EL (cell line): ENCODE data around the gene ZNF331.

Experiments used
- DNase-seq: peaks from one replicate; pipeline ENCODE4 v3.0.0-alpha.2; 2016

Gene ZNF331

DNA sequence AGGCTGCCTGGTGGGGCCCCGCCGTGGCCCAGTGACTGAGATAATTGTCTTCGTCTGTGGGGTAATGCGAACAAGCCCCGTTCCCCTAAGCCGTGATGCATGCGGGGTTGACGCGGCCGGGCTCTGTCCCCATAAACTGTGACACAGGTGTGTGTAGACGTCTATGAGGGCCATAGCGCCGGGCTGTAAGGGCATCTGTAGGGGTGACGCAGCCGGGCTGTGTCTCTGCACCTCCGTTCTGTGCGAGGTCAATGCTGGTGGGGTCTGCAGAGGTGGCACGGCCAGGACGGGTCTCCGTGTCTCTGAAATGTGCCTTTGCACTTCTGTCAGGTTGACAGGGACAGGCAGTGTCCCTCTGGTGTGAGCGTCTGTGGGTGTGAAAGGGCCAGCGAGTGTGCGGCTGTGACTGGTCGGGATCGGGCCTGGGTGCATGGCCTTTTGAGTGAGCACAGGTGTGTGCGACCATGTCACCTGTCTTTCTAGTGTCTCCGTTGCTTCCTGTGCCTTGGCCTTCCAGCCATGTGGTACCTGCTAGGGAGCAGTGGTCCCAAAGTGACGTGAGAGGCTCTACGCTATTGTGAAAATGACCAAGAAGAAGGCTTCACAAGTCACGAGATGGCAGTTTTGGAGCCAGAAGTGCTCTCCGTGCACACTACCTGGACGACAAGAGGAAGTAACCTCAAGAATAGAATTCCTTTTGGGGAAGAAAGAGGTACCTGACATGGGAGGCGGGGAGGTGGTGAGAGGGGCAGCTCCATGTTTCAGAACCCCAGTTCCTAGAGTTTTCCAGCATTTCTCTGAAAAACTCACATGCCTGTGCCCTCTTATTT, 16.4 kb upstream of the ZNF331 start:
- DNase-seq = no peak

DNA sequence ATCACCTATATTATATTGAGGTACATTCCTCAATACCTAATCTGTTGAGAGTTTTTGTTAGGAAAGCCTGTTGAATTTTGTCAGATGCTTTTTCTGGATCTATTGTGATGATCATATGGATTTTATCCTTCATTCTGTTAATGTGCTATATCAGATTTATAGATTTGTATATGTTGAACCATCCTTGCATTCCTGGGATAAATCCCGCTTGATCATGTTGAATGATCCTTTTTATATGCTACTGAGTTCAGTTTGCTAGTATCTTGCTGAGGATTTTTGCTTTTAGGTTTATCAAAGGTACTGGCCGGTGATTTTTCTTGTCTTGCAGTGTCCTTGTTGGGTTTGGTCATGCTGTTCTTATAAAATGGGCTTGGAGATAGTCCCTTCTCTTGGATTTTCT, 12.0 kb upstream of the ZNF331 start:
- no peak for DNase-seq

- DNase-seq = no peak
Observed at GRCh38 chr19:53530622-53531021, 7.3 kb upstream of the ZNF331 start.

DNA sequence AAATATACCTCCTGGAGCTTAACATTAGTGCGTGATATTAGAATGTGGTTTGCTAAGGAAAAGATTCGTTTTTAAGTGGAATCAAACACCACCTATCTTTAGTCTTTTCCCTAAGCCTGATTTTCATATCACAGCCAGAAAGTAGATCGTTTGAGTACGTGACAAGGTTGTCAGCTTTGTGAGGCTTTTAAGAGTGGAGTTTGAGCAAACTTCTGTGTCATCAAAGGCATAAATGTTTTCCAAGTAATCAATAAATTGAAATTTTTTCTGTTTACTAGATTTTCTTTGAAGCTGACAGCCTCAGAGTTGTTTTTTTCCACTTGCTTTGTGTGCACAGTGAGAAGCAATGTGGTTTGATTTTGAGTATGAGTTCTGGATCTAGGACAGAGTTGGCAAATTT, 6.5 kb upstream of the ZNF331 start:
- no peak for DNase-seq

GRCh38 chr19:53532362-53532761, 5.6 kb upstream of the ZNF331 start:
- no peak for DNase-seq

DNA sequence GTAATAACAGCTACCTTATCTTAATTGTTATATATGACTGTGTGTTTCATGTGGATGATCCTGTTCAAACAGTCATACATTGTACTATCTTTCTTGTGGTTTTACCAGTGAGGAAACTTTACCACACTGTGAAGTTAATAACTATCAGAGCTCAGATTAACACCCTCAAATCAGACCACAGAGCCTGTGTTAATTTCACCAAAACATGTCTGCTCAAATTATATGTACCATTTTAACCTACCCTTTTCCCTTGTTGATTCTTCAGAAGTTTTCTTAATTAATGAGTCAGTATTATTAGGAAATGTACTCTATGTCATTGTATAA, 1.8 kb upstream of the ZNF331 start:
- no peak for DNase-seq

- DNase-seq = no peak
Observed at GRCh38 chr19:53537121-53537520, 824 bp upstream of the ZNF331 start.

DNA sequence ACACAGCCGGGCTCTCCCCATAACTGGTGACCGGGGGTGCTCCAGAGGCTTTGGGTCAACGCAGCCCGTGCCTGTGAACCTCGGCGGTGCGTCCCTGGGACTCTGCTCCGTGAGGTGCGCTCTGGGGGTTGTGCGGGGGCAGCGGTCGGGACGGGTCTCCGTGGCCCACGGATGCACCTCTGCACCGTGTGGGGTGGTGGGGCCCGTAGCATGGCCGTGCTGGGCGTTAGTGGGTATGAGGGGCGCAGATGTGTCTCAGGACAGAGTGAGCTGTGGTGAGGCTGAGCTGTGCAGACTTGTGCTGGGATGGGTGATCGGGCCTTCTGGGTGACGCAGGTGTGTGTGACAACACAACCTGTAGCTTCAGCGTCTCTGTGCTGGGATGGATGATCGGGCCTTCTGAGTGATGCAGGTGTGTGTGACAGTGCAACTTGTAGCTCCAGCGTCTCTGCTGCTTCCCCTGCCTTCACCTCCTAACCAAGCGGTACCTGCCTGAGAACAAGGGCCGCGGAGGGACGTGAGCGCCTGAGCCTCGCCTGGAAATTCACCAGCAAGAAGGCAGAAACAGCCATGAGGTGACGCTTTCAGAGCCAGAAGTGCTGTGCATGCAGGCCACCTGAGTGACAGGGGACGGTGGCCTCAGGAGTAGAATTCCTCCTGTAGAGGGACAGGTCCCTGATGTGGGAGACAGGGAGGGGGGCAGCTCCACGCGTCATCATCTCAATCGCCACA, 599 bp downstream of the ZNF331 start:
- DNase-seq = no peak

DNA sequence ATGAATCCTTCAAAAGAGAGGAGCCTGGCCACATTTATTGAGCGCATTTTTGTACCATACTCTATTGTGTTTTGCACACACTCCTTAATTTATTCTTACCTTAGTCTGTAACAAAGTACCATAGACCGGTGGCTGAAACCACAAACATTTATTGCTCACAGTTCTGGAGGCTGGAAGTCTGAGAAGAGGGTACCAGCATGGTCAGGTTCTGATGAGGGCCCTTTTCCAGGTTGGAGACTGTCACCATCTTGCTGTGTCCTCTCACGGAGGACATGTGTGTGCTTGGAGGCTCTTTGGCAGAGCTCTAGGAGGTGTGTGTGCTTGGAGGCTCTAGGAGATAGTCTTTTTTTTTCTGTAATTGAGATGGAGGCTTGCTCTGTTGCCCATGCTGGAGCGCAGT, 2.1 kb downstream of the ZNF331 start:
- no peak for DNase-seq

GRCh38 chr19:53541971-53542370, 4.0 kb downstream of the ZNF331 start:
- no peak for DNase-seq

- peak; percentile 94 for DNase-seq
Observed at GRCh38 chr19:53545271-53546065, 7.5 kb downstream of the ZNF331 start.

DNA sequence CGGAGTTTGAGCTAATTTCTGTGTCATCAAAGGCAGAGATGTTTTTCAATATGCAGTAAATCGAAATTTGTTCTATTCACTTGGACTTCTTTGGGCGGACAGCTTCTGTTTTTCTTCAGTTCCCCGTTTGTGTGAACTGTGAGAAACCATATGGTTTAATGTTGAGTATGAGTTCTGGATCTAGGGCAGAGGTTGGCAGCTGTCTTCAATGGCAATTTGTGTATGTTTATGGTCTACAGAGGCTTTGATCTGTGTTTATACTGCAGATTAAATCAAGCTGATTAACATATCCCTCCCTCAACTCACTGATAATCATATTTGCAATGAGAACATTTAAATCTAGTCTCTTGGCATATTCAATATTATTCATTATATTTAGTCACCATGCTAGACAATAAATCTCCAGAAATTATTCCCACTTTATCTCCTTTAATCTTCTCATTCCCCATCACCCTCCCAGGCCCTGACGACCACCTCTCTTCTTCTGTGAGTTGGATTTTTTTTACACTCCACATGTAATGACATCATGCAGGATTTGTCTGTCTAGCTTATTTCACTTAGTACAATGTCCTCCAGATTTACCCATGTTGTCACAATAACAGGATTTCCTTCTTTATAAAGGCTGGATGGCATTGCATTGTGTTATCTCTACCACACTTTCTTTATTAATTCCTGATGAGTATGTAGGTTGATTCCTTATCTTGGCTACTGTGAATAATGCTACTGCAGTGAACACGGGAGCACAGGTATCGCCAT, 9.0 kb downstream of the ZNF331 start:
- DNase-seq = no peak

DNA sequence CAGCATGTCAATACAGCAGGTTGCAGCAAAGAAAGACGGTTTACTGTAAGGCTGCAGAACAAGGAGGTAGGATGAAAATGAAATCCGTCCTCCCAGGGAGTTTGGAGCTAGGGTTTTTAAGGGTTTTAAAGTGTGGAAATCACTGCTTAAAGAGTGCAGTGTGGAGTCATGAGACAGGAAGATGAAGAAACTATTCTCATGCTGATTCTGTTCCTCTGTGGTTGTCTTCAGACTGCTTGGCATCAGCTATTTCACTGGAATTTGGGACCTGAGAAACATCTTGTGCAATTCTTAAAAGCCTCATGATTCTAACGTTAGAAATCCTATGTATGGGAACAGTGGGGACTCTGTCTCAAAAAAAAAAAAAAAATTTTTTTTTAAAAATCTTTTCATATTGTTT, 11.4 kb downstream of the ZNF331 start:
- DNase-seq = peak; percentile 29

- DNase-seq = no peak
Observed at GRCh38 chr19:53552001-53552721, 14.2 kb downstream of the ZNF331 start.

- DNase-seq = no peak
Observed at GRCh38 chr19:53553156-53553555, 15.2 kb downstream of the ZNF331 start.

GRCh38 chr19:53553865-53554791, 16.2 kb downstream of the ZNF331 start:
- DNase-seq = peak; percentile 77

DNA sequence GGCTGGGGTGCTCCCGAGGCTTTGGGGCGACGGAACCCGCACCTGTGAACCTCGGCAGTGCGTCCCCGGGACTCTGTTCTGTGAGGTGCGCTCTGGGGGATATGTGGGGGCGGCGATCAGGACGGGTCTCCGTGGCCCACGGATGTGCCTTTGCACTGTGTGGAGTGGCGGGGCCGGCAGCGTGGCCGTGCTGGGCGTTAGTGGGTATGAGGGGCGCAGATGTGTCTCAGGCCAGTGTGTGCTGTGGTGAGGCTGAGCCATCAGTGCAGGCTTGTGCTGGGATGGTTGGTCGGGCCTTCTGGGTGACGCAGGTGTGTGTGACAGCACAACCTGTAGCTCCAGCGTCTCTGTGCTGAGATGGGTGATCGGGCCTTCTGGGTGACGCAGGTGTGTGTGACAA, 16.9 kb downstream of the ZNF331 start:
- no peak for DNase-seq

- no peak for DNase-seq
Observed at GRCh38 chr19:53555352-53555751, 17.4 kb downstream of the ZNF331 start.

DNA sequence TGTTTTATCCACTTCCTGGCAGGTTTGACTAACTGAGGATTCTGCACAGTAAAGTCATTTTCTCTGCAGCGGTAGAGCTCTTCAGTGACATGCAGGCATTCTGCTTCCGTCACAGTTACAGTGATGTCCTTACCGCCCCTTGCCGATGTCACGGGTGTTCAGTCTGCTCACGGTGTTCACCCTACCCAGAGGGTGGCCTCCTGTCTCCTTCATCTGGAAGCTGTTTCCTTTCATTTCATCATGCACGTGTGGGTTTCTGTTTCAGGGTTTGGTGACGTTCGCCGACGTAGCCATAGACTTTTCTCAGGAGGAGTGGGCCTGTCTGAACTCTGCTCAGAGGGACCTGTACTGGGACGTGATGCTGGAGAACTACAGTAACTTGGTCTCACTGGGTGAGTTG, 33.4 kb downstream of the ZNF331 start:
- DNase-seq = no peak

- no peak for DNase-seq
Observed at GRCh38 chr19:53576941-53577653, 39.2 kb downstream of the ZNF331 start.
